ENCODE measurements around the gene CRIP2. TPM values are rescaled to one million over a fixed set of nuclear protein-coding genes. Genes with fewer than 3 reads are reported as not detected.
A peak's percentile ranks its signal among the peaks of the same experiment; 100 is the strongest.

Gene CRIP2
- total and polyA plus RNA-seq, 9 of the 15 experiments (the other 6 are each of a cell fraction or from before 2014, with no cell fraction given) = 0.18 to 2.0 (median 0.69) TPM; not detected in 1

DNA sequence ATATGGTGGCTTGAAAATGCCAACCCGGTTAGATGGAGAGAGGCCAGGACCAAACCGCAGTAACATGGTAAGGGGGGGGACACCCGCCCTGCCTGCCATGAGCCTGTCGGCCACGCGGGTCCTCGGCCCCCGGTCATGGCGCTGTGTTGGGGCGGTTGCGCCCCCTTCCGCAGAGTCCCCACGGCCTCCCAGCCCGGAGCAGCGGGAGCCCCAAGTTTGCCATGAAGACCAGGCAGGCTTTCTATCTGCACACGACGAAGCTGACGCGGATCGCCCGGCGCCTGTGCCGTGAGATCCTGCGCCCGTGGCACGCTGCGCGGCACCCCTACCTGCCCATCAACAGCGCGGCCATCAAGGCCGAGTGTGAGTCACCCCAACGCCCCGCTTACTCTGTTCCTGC lies 10.1 kb upstream of the CRIP2 start:
- TF ChIP-seq PHF20 (IDR thresholded peaks at IDR 0.05; ENCODE audit: partially characterized antibody) = no peak
- no peak for TF ChIP-seq MCM7 (IDR thresholded peaks at IDR 0.05)
- TF ChIP-seq HMGN3 (IDR thresholded peaks at IDR 0.05; ENCODE audit: borderline replicate concordance, extremely low read depth, insufficient read length, low read depth, low read length) = no peak
- H3K27me3 ChIP-seq (ENCODE audit: control insufficient read depth in 2 of 2, insufficient read depth in 2 of 2, low read length in 2 of 2) = no peaks in the 10 kb centered on the region
- no peaks in the 10 kb centered on the region for H4K20me1 ChIP-seq (replicated peaks; ENCODE audit: control insufficient read depth, insufficient read depth, low read length)
- H3K27ac ChIP-seq (ENCODE audit: extremely low read depth, low read depth, low read length) = no peak overlapping the region
- in situ Hi-C loops (cut with MboI) (no loop called here), intact Hi-C loops (cut with micrococcal nuclease) (no loop called here)
- DNase-seq (ENCODE audit: extremely low read depth in 1 of 4, low spot score in 3 of 4) (no peak), FAIRE-seq (no peak), ATAC-seq (no peak)
- H3K4me1 ChIP-seq (replicated peaks in 1 of 2; ENCODE audit: control insufficient read depth in 2 of 2, insufficient read depth in 2 of 2, low read length in 2 of 2) = peaks cover 0 to 28% of the 10 kb centered on the region in 2 experiments; a peak in 2 of 5 replicates
- no peaks in the 10 kb centered on the region for H3K9me3 ChIP-seq (replicated peaks; ENCODE audit: control insufficient read depth, insufficient read depth, low read depth, low read length)
- H3K4me3 ChIP-seq = no peak overlapping the region
- H3K9me1 ChIP-seq (ENCODE audit: control insufficient read depth, insufficient read depth, low read length) = no peaks in the 10 kb centered on the region
- 99% methylated on average over 25 of the region's 33 CpGs for WGBS (ENCODE audit: insufficient coverage, low coverage, missing lambda C conversion rate)
- no peaks in the 10 kb centered on the region for H3K79me2 ChIP-seq (ENCODE audit: control insufficient read depth, insufficient read depth, low read length)
- H2AFZ ChIP-seq (ENCODE audit: low read depth, low read length) = no peak overlapping the region
- BruUV-seq (replicated peaks) = no TSS peak
- H3K36me3 ChIP-seq (ENCODE audit: control insufficient read depth, insufficient read depth, low read length) = peaks cover 80% of the 10 kb centered on the region; the same call in 2 of the 3 replicates
- ChIA-PET POLR2A (no interaction called here), CTCF (ENCODE audit: low intra/inter-chr PET ratio) (no interaction called here)
- H3K4me2 ChIP-seq (ENCODE audit: insufficient read depth, low read length) = no peak overlapping the region
- no peak overlapping the region for H3K9ac ChIP-seq (ENCODE audit: insufficient read depth in 1 of 2, low read depth in 2 of 2, low read length in 2 of 2)

DNA sequence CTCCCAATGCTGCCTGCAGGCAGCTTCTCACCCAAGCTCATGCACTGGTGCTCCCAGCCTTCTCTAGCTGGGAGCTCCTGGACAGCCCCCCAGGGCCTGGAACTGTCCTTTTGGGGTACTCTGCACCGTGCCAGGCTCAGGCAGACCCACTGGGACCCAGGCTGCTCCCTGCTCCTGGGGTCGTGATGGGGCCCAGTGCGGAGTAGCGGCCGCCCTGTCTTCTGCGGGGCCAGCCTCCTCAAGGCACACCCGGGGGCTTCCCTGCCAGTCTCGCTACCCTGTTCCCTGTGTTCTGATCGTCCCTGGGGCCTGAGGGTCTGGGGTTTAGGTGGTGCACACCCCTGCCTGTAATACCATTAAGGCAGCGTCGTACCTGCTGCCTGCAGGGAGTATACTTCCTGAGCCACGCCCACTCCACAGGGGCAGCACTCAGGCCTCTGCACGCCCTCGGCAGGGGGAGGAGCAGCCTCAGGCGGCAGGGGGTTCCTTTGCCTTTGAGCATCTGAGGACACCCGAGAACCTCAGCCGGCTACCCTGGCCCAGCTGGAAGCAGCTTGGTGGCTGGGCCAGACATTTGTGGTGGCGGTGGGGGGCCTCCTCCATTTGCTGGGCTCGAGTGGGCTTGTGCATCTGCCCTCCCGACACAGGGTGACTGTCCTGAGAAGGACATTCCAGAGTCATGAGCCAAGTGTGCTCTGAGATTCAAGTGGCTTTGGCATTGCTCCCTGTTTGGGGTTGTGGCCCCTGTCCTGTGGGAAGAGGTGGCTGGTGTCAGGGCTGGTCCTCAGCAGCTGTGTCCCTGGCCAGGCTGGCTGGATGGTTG lies 9.2 kb upstream of the CRIP2 start:
- H2AFZ ChIP-seq (ENCODE audit: low read depth, low read length) = no peak overlapping the region

More for the DNA sequence above, 9.2 kb upstream of the CRIP2 start:
- no peaks in the 10 kb centered on the region for H3K9me3 ChIP-seq (replicated peaks; ENCODE audit: control insufficient read depth, insufficient read depth, low read depth, low read length)
- FAIRE-seq (no peak), DNase-seq (ENCODE audit: extremely low read depth in 1 of 4, low spot score in 3 of 4) (no peak), ATAC-seq (no peak)
- in situ Hi-C loops (cut with MboI) = no loop called here
- H4K20me1 ChIP-seq (replicated peaks; ENCODE audit: control insufficient read depth, insufficient read depth, low read length) = no peaks in the 10 kb centered on the region
- H3K4me2 ChIP-seq (ENCODE audit: insufficient read depth, low read length) = no peak overlapping the region
- H3K9me1 ChIP-seq (ENCODE audit: control insufficient read depth, insufficient read depth, low read length) = no peaks in the 10 kb centered on the region
- peaks cover 79% of the 10 kb centered on the region; the same call in 2 of the 3 replicates for H3K36me3 ChIP-seq (ENCODE audit: control insufficient read depth, insufficient read depth, low read length)
- H3K4me1 ChIP-seq (replicated peaks in 1 of 2; ENCODE audit: control insufficient read depth in 2 of 2, insufficient read depth in 2 of 2, low read length in 2 of 2) = peaks cover 0 to 34% of the 10 kb centered on the region in 2 experiments; a peak in 2 of 5 replicates
- H3K4me3 ChIP-seq = no peak overlapping the region
- ChIA-PET POLR2A (no interaction called here), CTCF (ENCODE audit: low intra/inter-chr PET ratio) (no interaction called here)
- no peaks in the 10 kb centered on the region for H3K27me3 ChIP-seq (ENCODE audit: control insufficient read depth in 2 of 2, insufficient read depth in 2 of 2, low read length in 2 of 2)
- BruUV-seq (replicated peaks) = no TSS peak
- intact Hi-C loops (cut with micrococcal nuclease) = no loop called here
- H3K27ac ChIP-seq (ENCODE audit: extremely low read depth, low read depth, low read length) = no peak overlapping the region
- WGBS (ENCODE audit: insufficient coverage, low coverage, missing lambda C conversion rate) = 87% methylated on average over 15 of the region's 20 CpGs
- TF ChIP-seq POLR2G (IDR thresholded peaks at IDR 0.05; ENCODE audit: low read depth, low read length) (0 out of 2 replicates have a peak, but pooled peaks have one; percentile 5), CBX8 (IDR thresholded peaks at IDR 0.05; ENCODE audit: borderline replicate concordance, extremely low read depth, low read depth, low read length, poor library complexity, severe bottlenecking) (no peak)
- H3K9ac ChIP-seq (ENCODE audit: insufficient read depth in 1 of 2, low read depth in 2 of 2, low read length in 2 of 2) = no peak overlapping the region
- H3K79me2 ChIP-seq (ENCODE audit: control insufficient read depth, insufficient read depth, low read length) = no peaks in the 10 kb centered on the region
